VCaP (cell line): Measurements from ENCODE around the gene HILPDA.

ENCODE experiments used
- H3K27ac ChIP-seq: fragments of 450-650 bp; 2 replicates; pipeline ENCODE4 v1.5.1; 2017
- CTCF ChIP-seq: fragments of 450-650 bp; conservative IDR thresholded peaks from 2 replicates; pipeline ENCODE4 v1.5.1; 2017; ENCODE audit warnings: mild to moderate bottlenecking, moderate library complexity

HILPDA gene

GRCh38 chr7:128424686-128425275 lies 30.9 kb upstream of the HILPDA start:
- H3K27ac ChIP-seq = no peak overlapping the region
- TF ChIP-seq CTCF = no peak

DNA sequence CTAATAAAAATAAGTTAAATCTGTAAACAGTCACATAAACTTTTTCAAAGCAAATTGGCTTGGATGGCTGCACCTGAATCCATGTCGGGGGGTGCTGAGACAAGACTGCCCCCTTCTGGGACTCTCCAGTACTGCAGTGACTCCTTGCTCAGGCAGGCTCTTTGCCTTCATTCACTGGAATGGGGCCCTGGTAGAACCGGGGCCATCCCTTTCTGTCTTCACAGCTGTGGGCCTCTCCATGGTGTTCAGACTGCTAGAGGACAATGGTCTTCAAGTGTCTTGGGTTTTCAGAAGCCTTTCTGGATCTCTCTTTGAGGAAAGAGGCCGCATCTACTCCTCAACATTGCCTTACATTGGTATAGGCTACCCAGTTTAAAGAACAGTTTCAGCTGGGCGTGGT lies 29.8 kb upstream of the HILPDA start:
- no peak overlapping the region for H3K27ac ChIP-seq
- TF ChIP-seq CTCF = peak; percentile 89

GRCh38 chr7:128427289-128427891 lies 28.3 kb upstream of the HILPDA start:
- H3K27ac ChIP-seq = no peak overlapping the region
- TF ChIP-seq CTCF = peak; percentile 84

DNA sequence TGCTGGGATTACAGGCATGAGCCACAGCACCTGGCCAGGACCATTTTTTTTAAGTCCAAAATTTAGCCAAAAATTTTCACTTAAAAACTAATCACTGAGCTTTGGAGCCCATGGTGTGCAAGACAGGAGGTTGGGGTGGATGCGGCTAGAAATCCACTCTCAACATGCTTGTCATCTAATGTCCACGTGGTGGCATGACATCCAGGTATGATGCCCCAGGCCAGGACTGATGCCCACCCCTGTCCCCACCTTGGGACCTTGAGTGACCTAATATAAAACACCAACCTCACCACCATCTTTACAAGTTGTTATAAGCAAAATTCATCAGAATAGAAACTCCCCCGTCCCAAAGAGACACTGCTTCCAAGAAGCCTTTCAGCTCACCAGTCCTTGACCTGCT lies 25.5 kb upstream of the HILPDA start:
- TF ChIP-seq CTCF = peak; percentile 32
- no peak overlapping the region for H3K27ac ChIP-seq

DNA sequence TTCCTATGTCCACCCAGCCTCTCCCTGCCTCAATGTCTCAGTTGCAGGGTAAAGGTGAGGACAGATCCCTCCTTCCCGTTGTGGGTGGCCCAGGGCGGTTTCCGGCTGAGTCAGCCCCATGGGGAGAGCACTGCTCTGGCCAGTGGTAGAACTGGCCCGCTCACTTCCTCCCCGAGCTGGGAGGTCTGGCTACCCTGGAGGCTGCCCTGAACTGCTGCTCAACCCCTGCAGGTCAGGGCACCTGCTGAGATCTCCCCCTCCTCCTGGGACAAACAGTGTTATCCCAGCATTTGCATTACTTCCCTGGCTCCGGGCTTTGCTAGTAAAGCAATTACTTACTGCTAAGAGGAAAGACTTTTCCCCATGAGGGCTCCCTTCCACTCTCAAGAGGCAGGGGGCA lies 24.5 kb upstream of the HILPDA start:
- no peak overlapping the region for H3K27ac ChIP-seq
- TF ChIP-seq CTCF = no peak

DNA sequence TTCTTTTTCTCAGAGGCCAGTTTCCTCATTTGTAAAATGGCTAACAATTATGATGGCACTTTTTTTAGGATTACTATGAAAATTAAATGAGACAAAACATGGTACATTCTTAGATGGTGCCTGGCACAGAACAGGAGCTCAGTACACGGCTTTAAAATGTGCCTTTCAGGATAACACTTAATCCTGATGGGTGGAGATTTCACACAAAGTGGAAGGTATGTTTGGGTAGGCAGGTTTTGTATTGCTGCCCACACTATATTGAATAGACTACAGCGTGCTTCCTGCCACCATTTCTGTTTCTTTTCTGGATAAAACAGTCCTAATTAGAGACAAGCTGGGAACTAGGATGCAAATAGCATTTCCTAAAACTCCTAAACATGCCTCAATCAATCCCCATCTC lies 23.9 kb upstream of the HILPDA start:
- no peak overlapping the region for H3K27ac ChIP-seq
- no peak for TF ChIP-seq CTCF

DNA sequence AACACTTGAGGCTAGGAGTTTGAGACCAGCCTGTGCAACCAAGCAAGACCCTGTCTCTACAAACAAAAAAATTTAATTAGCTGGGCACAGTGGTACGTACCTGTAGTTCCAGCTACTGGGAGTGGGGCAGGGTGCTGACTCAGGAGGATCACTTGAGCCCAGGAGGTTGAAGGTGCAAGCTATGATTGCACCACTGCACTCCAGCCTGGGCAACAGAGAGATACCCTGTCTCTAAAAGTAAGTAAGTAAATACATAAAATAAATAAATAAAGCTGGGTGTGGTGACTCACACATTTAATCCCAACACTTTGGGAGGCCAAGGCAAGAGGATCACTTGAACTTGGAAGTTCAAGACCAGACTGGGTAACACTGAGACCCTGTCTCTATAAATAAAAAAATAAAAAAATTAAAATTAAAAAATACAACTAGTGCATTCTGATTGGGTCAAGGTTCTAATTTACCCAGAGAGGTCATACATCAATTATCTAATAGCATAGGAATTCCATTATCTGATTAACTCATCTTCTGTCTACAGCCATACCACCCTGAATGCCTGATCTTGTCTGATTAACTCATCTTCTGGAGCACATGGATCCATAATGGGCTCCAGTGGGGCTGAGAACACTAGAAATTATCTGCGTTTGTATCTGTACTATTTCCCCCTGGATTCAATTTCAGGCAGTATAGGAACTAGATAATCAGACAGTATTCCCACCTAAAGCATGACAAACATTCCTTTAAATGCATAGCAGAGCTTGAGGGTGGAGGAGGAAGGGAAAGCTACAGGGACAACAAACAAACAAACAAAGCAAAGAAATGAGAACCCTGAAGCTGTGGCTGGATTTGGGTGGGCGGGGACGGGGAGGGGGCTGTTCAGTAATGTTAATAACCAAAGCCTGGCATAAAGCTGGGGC lies 21.0 kb upstream of the HILPDA start:
- peak overlapping the region; percentile 72 for H3K27ac ChIP-seq
- TF ChIP-seq CTCF = no peak
